ENCODE measurements around the gene ZNF177. TPM values are rescaled to one million over a fixed set of nuclear protein-coding genes. Genes with fewer than 3 reads are reported as not detected.
A peak's percentile ranks its signal among the peaks of the same experiment; 100 is the strongest.
"Not testable (repeated sequence)": the region's sequence is repeated elsewhere in the genome, so short reads cannot be mapped to it uniquely, and the experiment has no call there.

The ZNF177 gene
- 0.09 and 0.69 TPM in 2 replicates for total RNA-seq (2014; rRNA removed; shearing (Covaris generic))

GRCh38 chr19:9362905-9363304, at the start of gene ZNF177:
Gene ZNF177 (plus strand): TSS chr19:9363013. CDS start chr19:9378312, 15,299 bp downstream.
- peak; percentile 32 for DNase-seq (ENCODE audit: low read depth)

- no peak for DNase-seq (ENCODE audit: low read depth)
These were observed 49.1 kb upstream of the ZNF177 start for GRCh38 chr19:9313756-9314155.

- DNase-seq (ENCODE audit: low read depth): no peak
These were observed 41.5 kb upstream of the ZNF177 start for GRCh38 chr19:9321338-9321737.

GRCh38 chr19:9321756-9322155, 41.1 kb upstream of the ZNF177 start:
- DNase-seq (ENCODE audit: low read depth): not testable (repeated sequence)

GRCh38 chr19:9322201-9322600, 40.6 kb upstream of the ZNF177 start:
- not testable (repeated sequence) for DNase-seq (ENCODE audit: low read depth)

GRCh38 chr19:9323557-9323918, 39.3 kb upstream of the ZNF177 start:
- DNase-seq (ENCODE audit: low read depth): peak; percentile 65

- DNase-seq (ENCODE audit: low read depth): peak; percentile 98
These were observed 38.8 kb upstream of the ZNF177 start, which contains the start of gene ZNF559 for GRCh38 chr19:9323919-9324583. Gene ZNF559 (plus strand): TSS chr19:9324179. CDS start chr19:9338550, 14,371 bp downstream.

- DNase-seq (ENCODE audit: low read depth): no peak
These were observed 38.2 kb upstream of the ZNF177 start for GRCh38 chr19:9324584-9324962.

- DNase-seq (ENCODE audit: low read depth): no peak
These were observed 32.8 kb upstream of the ZNF177 start for GRCh38 chr19:9329999-9330398.

GRCh38 chr19:9342610-9343304, 20.1 kb upstream of the ZNF177 start:
- DNase-seq (ENCODE audit: low read depth): no peak

- no peak for DNase-seq (ENCODE audit: low read depth)
These were observed 17.8 kb upstream of the ZNF177 start for GRCh38 chr19:9345005-9345404.

- DNase-seq (ENCODE audit: low read depth): no peak
These were observed 14.6 kb upstream of the ZNF177 start for GRCh38 chr19:9348253-9348652.

- no peak for DNase-seq (ENCODE audit: low read depth)
These were observed 14.1 kb upstream of the ZNF177 start for GRCh38 chr19:9348671-9349070.

- no peak for DNase-seq (ENCODE audit: low read depth)
These were observed 10.3 kb upstream of the ZNF177 start for GRCh38 chr19:9352505-9352904.

- no peak for DNase-seq (ENCODE audit: low read depth)
These were observed 9.8 kb upstream of the ZNF177 start for GRCh38 chr19:9353011-9353410.

GRCh38 chr19:9354651-9355050, 8.2 kb upstream of the ZNF177 start:
- DNase-seq (ENCODE audit: low read depth): no peak

GRCh38 chr19:9370738-9371619, 8.2 kb downstream of the ZNF177 start:
- no peak for DNase-seq (ENCODE audit: low read depth)

GRCh38 chr19:9381361-9381785, 18.6 kb downstream of the ZNF177 start:
- DNase-seq (ENCODE audit: low read depth): no peak

GRCh38 chr19:9406798-9407352, 44.1 kb downstream of the ZNF177 start:
- peak; percentile 90 for DNase-seq (ENCODE audit: low read depth)

- DNase-seq (ENCODE audit: low read depth): no peak
These were observed 45.0 kb downstream of the ZNF177 start for GRCh38 chr19:9407827-9408226.

GRCh38 chr19:9413240-9413954, 50.6 kb downstream of the ZNF177 start:
- DNase-seq (ENCODE audit: low read depth): no peak

All from Daoy (cell line).